ENCODE data around the gene GPC5. TPM values are rescaled to one million over a fixed set of nuclear protein-coding genes. Genes with fewer than 3 reads are reported as not detected.

Gene GPC5
- total RNA-seq, 1 experiment from 2014 or later, result 0.11 TPM

GRCh38 chr13:91537376-91537775 lies 139.0 kb downstream of the GPC5 start:
- no peak for DNase-seq (ENCODE audit: low read depth)

DNA sequence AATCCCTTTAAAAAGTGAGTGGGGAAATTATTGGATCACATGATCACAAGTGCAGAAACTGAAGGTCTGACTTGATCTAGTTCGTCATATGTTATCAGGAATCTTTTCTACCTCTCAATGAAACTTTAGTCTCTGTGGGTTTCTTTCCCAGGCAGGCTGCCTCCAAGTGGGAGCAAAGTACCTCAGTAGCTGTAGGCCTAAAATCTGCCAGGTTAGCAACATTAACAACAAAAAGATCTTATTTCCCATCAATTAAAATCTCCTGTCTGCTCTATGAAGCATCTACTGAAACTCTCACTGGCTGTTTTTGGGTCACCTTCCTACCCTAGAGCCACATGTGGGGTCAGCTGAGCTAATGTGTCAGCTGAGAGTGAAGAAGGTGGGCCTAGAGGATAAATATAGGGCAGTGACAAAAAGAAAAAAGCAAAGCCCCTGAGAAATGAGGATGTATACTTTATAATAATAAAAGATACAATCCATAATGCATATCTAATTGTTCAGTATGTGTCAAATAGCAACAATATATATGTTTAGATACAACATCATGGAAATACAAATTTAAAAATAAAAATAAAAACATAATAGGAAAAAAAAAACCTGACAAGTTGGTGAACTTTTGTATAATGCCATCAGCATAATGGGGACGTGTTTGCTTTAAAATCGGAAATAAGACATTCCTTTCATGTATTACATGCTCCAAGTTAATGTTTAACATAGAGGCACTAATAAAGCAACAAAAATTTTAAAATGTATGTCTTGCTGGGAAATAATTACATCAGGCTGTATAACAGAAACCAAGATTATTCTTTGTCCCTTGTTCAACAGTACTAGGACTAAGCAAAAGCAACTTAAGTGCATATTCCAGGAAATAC lies 141.1 kb downstream of the GPC5 start:
- DNase-seq (ENCODE audit: low read depth), result no peak

GRCh38 chr13:91540158-91540736 lies 141.8 kb downstream of the GPC5 start:
- no peak for DNase-seq (ENCODE audit: low read depth)

- no peak for DNase-seq (ENCODE audit: low read depth)
These were observed 146.3 kb downstream of the GPC5 start for GRCh38 chr13:91544723-91545122.

- no peak for DNase-seq (ENCODE audit: low read depth)
These were observed 148.5 kb downstream of the GPC5 start for GRCh38 chr13:91546900-91547299.

DNA sequence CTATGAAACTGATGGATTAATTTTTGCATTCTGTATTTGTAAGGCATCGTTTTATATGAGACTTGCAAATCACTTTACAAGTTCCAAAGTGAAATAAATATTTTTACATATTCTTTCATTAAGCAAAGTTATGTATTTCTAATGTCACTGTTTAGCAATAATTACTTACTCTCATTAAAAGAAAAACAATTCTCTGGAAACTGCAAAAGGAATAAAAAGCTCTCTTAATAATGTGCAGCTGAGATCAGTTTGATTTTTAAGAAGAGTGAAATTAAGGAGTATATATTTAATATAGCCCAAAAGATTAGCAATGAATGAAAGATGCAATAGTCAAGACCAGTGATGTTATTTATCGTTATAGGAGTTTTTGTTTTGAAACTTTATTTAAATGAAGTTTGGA lies 155.2 kb downstream of the GPC5 start:
- DNase-seq (ENCODE audit: low read depth), result no peak

GRCh38 chr13:91554101-91554500 lies 155.7 kb downstream of the GPC5 start:
- DNase-seq (ENCODE audit: low read depth), result no peak

GRCh38 chr13:91557328-91558090 lies 159.1 kb downstream of the GPC5 start:
- DNase-seq (ENCODE audit: low read depth), result no peak

DNA sequence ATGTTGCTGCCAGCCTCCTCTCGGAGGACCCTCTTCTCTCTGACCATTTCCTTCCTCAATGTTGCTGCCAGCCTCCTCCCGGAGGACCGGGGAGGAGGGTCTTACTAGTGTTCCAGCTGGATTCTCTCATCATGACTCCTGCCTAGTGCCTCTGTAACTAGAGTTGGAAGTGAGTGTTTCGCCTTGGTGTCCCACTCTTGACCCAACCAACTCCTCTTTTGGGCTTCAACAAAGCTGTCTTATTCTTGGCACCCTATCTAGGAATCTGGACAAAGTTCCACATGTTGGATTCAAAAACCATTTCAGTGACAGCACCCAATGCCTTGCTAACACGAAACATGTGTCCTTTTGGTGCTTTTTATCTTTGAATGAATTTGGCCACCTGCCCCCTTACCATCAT lies 165.4 kb downstream of the GPC5 start:
- no peak for DNase-seq (ENCODE audit: low read depth)

DNA sequence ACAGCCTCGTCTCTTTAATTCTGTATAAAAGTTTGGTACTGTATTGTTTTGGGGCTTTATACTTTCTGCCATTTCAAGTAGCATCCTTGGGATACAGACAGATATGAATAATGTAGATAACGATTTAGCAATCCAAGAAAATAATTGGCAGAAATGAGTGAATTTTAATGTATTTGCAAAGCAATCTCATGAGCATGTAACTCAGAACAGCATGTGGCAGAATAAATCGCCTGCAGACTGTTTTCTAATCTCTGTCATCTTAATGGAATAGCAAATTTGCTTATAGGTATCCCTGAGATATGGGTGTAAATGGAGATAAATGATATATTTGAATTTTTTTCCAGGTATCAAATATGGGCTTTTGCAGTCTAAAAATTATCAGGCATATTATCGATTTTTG lies 166.0 kb downstream of the GPC5 start:
- DNase-seq (ENCODE audit: low read depth), result no peak

DNA sequence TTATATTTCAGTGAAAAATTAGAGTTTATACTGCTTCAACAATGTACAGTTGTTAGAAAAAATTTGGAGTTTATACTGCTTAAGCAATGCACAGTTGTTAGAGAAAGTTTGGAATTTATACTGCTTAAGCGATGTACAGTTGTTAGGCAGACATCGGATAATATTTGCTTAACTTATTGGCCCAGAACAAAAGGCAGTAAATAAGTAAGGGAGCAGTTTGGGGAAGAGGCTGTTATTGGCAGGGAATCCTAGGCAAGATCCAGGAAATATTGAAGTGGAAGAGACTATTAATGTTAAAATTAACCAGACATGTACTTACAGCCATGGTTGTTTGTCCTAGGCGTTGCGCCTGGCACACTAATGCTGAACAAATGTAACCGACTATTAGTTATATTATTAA lies 166.9 kb downstream of the GPC5 start:
- no peak for DNase-seq (ENCODE audit: low read depth)

GRCh38 chr13:91567485-91568207 lies 169.2 kb downstream of the GPC5 start:
- no peak for DNase-seq (ENCODE audit: low read depth)

DNA sequence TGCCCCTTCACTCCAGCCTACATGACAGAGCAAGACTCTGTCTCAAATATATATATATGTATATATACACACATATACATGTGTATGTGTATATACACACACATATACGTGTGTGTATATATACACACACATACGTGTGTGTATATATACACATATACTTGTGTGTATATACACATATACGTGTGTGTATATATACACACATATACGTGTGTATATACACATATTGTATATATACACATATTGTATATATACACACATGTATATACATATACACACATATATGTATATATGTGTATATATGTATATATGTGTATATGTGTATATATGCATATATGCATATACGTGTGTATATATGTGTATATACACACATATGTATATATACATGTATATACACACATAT lies 173.3 kb downstream of the GPC5 start:
- DNase-seq (ENCODE audit: low read depth), result no peak

GRCh38 chr13:91572439-91572838 lies 174.0 kb downstream of the GPC5 start:
- no peak for DNase-seq (ENCODE audit: low read depth)

DNA sequence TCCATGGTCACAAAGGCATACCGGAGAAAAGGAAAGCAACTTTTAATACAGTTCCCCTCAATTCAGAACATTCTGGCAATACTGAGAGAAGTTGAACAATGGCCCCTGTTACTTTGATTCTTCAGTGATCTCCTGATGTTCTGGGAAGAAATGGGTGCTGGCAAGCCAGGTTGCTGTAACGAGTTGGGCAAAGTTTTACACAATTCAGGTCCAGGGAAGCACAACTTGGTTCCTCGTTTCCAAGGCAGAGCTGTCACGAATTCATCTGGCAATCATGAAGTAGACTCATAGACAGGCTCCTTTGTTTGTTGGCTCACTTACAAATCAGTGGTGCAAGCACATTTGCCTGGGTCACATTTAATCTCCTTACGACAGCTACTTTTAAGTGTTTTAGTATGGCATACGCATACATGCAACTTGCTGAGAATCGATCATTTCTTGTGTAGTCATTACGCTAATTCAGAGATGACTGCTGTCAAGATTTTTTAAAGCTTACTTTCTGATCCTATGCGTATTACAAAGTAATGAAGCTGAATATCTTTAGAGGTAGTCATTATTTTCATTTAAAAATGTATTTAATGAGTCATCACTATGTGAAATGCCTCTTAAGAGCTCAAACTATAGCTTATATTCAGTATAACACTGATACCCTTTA lies 174.7 kb downstream of the GPC5 start:
- no peak for DNase-seq (ENCODE audit: low read depth)

GRCh38 chr13:91574766-91575165 lies 176.3 kb downstream of the GPC5 start:
- no peak for DNase-seq (ENCODE audit: low read depth)

DNA sequence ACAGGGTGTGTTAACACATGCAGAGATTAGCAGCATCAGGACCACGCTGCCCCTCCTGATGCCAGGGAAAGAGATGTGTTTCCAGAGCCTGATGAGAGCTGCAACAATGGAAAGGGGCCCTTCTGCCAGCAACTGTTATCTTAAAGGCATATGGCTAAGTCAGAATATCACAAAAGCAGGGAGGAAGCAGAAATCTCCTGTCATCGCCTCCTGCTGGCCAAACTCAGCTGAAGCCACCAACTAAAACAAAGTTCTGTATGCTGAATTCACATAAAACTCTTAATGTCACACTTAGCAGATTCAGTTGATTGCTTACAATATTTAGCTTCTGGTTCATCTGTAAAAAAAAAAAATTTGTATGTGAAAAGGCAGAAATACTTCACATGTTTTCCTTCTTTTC lies 178.2 kb downstream of the GPC5 start:
- no peak for DNase-seq (ENCODE audit: low read depth)

DNA sequence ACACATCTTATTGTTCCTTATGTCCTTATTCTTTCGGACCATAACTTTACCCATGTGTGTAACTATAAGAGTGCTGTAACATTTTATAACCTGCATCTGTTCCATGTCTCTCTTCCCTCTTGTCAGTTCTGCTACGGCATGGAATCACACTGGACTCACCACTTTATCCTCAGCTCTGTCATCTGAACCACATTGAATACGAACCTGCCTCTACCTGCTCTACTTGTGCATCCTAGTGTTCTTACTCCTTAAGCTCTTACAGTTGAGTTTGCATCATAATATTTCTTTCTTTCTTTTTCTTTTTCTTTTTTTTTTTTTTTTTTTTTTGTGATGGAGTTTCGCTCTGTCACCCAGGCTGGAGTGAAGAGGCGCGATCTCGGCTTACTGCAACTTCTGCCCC lies 180.9 kb downstream of the GPC5 start:
- no peak for DNase-seq (ENCODE audit: low read depth)

GRCh38 chr13:91580749-91581148 lies 182.3 kb downstream of the GPC5 start:
- DNase-seq (ENCODE audit: low read depth), result no peak

DNA sequence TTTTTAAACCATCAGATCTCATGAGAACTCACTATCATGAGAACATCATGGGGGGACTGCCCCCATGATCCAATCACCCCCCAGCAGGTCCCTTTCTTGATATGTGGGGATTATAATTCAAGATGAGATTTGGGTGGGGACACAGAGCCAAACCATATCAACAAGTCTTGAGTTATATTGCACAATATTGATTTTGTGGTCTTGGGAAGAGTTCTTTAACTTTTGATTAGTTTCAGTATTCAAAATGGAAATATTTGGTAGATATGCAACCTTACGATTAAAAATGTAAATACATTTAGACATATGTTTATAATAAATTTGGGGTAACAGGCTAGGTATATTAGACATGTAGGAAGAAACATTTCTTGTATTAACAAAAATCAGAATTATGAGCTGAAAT lies 188.2 kb downstream of the GPC5 start:
- no peak for DNase-seq (ENCODE audit: low read depth)

- DNase-seq (ENCODE audit: low read depth), result no peak
These were observed 190.1 kb downstream of the GPC5 start for GRCh38 chr13:91588541-91588940.
